B cell (primary cell): ENCODE results near the gene PRDM10. TPM values are rescaled to one million over a fixed set of nuclear protein-coding genes. Genes with fewer than 3 reads are reported as not detected.
A peak's percentile ranks its signal among the peaks of the same experiment; 100 is the strongest.

Experiments used
- ATAC-seq: fragments of 200-7000 bp; cut with Tn5 transposase; one replicate; pipeline ENCODE4 v1.10.0; 2021; ENCODE audit warnings: low read depth, mild to moderate bottlenecking, moderate number of reproducible peaks, moderate library complexity
- CTCF ChIA-PET: fragments of 350-600 bp; sonication (Branson Sonifier 250); formaldehyde crosslinking; loops from one replicate; lab custom pipeline; 2021; ENCODE audit warnings: antibody characterized with exemption, inconsistent platforms; lab: Charles Lee
- POLR2A ChIA-PET: fragments of 350-600 bp; sonication (Branson Sonifier 250); formaldehyde crosslinking; loops from one replicate; lab custom pipeline; 2021; ENCODE audit warnings: antibody characterized with exemption; lab: Charles Lee
- DNase-seq: peaks from one replicate; pipeline ENCODE4 v3.0.0; 2013
- H2AFZ ChIP-seq: 2 replicates; pipeline ENCODE4 v1.6.1; 2012; ENCODE audit warnings: mild to moderate bottlenecking, low read depth, low read length; ENCODE audit not compliant: insufficient read depth, poor library complexity, severe bottlenecking
- H3K27ac ChIP-seq, 2 donors: 1 replicate in 1 of 2; 2 replicates in 1 of 2; pipeline ENCODE4 v1.5.1; 2012 to 2013; ENCODE audit warnings: low read length in 2 of 2, mild to moderate bottlenecking in 2 of 2, moderate library complexity in 1 of 2
- H3K27me3 ChIP-seq, 4 experiments: fragments of 200-600 bp in 1 of 4; sonication (generic) in 1 of 4; replicated peaks in 1 of 4; 1 replicate in 2 of 4; 2 replicates in 2 of 4; pipeline versions ENCODE4 v1.6.1 to v1.7.0; 2013 to 2016; ENCODE audit warnings: low read length in 3 of 4, mild to moderate bottlenecking in 2 of 4, mixed read lengths in 1 of 4, moderate library complexity in 1 of 4; ENCODE audit not compliant: insufficient read depth in 4 of 4, control insufficient read depth in 3 of 4; ENCODE audit errors: control extremely low read depth in 1 of 4
- H3K36me3 ChIP-seq, 2 experiments: replicated peaks in 1 of 2; 1 replicate in 1 of 2; 2 replicates in 1 of 2; pipeline versions ENCODE4 v1.6.1 to v1.7.1; 2013; ENCODE audit warnings: low read length in 1 of 2; ENCODE audit not compliant: insufficient read depth in 2 of 2, control insufficient read depth in 1 of 2; ENCODE audit errors: control extremely low read depth in 1 of 2, extremely low read depth in 1 of 2
- H3K4me1 ChIP-seq, 2 donors: fragments of 200-600 bp in 1 of 2; sonication (generic) in 1 of 2; 1 replicate in 1 of 2; 2 replicates in 1 of 2; pipeline versions ENCODE4 v1.5.1 to v1.6.1; 2013 to 2017; ENCODE audit warnings: low read length in 2 of 2; ENCODE audit not compliant: control insufficient read depth in 2 of 2, insufficient read depth in 2 of 2
- H3K4me2 ChIP-seq: replicated peaks from 2 replicates; pipeline ENCODE3; 2012; ENCODE audit warnings: mild to moderate bottlenecking, low read depth, low read length; ENCODE audit not compliant: poor library complexity, severe bottlenecking
- H3K4me3 ChIP-seq, 5 experiments: fragments of 200-600 bp in 1 of 5; sonication (generic) in 1 of 5; 1 replicate in 3 of 5; 2 replicates in 2 of 5; pipeline versions ENCODE4 v1.5.1 to v1.7.0; 2011 to 2016; ENCODE audit warnings: low read length in 4 of 5, mild to moderate bottlenecking in 4 of 5, low read depth in 2 of 5, control low read depth in 1 of 5, moderate library complexity in 1 of 5; ENCODE audit not compliant: insufficient read depth in 1 of 5; ENCODE audit errors: control extremely low read depth in 1 of 5, extremely low read depth in 1 of 5
- H3K79me2 ChIP-seq: fragments of 200-600 bp; sonication (generic); one replicate; pipeline ENCODE4 v1.6.0; 2016; ENCODE audit warnings: low read length; ENCODE audit not compliant: control insufficient read depth, insufficient read depth
- H3K9ac ChIP-seq: fragments of 200-600 bp; sonication (generic); 2 replicates; pipeline ENCODE4 v1.6.1; 2017; ENCODE audit warnings: mild to moderate bottlenecking, low read length, moderate library complexity
- H3K9me3 ChIP-seq, 3 donors: one replicate each; pipeline versions ENCODE4 v1.6.1 to v1.7.1; 2013; ENCODE audit warnings: low read length in 2 of 3; ENCODE audit not compliant: control insufficient read depth in 2 of 3, insufficient read depth in 1 of 3; ENCODE audit errors: control extremely low read depth in 1 of 3
- H4K20me1 ChIP-seq: 2 replicates; pipeline ENCODE4 v1.6.0; 2012; ENCODE audit warnings: mild to moderate bottlenecking, low read length; ENCODE audit not compliant: insufficient read depth, control insufficient read depth, poor library complexity, severe bottlenecking
- H3K27ac Mint-ChIP-seq: one replicate; pipeline ENCODE4 v1.8.0; 2021; ENCODE audit warnings: mixed read lengths
- H3K27me3 Mint-ChIP-seq: one replicate; pipeline ENCODE4 v1.8.0; 2021; ENCODE audit warnings: mixed read lengths
- H3K4me1 Mint-ChIP-seq: one replicate; pipeline ENCODE4 v1.8.0; 2021; ENCODE audit warnings: mixed read lengths
- H3K4me3 Mint-ChIP-seq: one replicate; pipeline ENCODE4 v1.8.0; 2021; ENCODE audit warnings: mixed read lengths
- H3K9me3 Mint-ChIP-seq: one replicate; pipeline ENCODE4 v1.8.0; 2022; ENCODE audit warnings: mixed read lengths; ENCODE audit not compliant: insufficient read depth
- CTCF ChIP-seq: fragments of 200-600 bp; IDR thresholded peaks from one replicate; pipeline ENCODE4 v1.8.0; 2022; ENCODE audit warnings: antibody characterized with exemption, mild to moderate bottlenecking
- EZH2 ChIP-seq: IDR thresholded peaks from 2 replicates; pipeline ENCODE4 v1.6.1; 2012; ENCODE audit warnings: borderline replicate concordance, low read depth, mild to moderate bottlenecking, moderate library complexity, low read length; ENCODE audit not compliant: insufficient read depth, poor library complexity, severe bottlenecking
- WGBS: methylation state at CpG from one replicate; pipeline ENCODE4 v1.1.5; 2013; ENCODE audit warnings: missing lambda C conversion rate; ENCODE audit not compliant: insufficient coverage; 5-methylcytosine and 5-hydroxymethylcytosine counted together
- intact Hi-C: fragments of 100-400 bp; cut with micrococcal nuclease; formaldehyde crosslinking; loops from one replicate; pipeline ENCODE4 v1.10.0; 2022
- polyA plus RNA-seq: library from polyadenylated mRNA; depleted of rRNA; stranded (reverse); fragments of >200 nt; gene quantifications from 2 replicates; pipeline ENCODE4 v1.2.3, GENCODE V29; 2012
- total RNA-seq, 2 donors: library from RNA; stranded (reverse); fragments of 120-200 nt in 1 of 2; gene quantifications; 1 replicate in 1 of 2; 2 replicates in 1 of 2; pipeline versions ENCODE4 v1.2.3 to v1.2.4, GENCODE V29; 2013 to 2022

The PRDM10 gene
- total and polyA plus RNA-seq, 2 donors (not counting 1 experiment from before 2014, with no cell fraction given), result 4.5 to 17.5 TPM

GRCh38 chr11:129881570-129882170, 121.0 kb downstream of the PRDM10 start:
- no peak overlapping the region for H3K4me2 ChIP-seq
- WGBS, result 85% methylated on average over 7 of the region's 9 CpGs
- no peak overlapping the region for H3K27ac ChIP-seq
- POLR2A ChIA-PET, result no interaction called here
- CTCF ChIA-PET, result interaction anchor here (1.1 to 1.8 kb wide), 2 partner anchors 9 to 251 kb away, joined by 3 to 14 read pairs; no protein-coding TSS in a partner anchor
- H3K27me3 ChIP-seq, result no peaks in the 10 kb centered on the region
- no peaks in the 10 kb centered on the region for H3K9me3 Mint-ChIP-seq
- no peak overlapping the region for H3K4me3 ChIP-seq
- peak; percentile 40 for TF ChIP-seq CTCF
- TF ChIP-seq EZH2, result no peak
- no peak overlapping the region for H2AFZ ChIP-seq
- H3K9me3 ChIP-seq, result no peaks in the 10 kb centered on the region
- DNase-seq, result peak; percentile 13
- no peaks in the 10 kb centered on the region for H3K4me1 Mint-ChIP-seq
- no peak overlapping the region for H3K9ac ChIP-seq
- H4K20me1 ChIP-seq, result no peaks in the 10 kb centered on the region
- no peak overlapping the region for H3K27ac Mint-ChIP-seq
- H3K36me3 ChIP-seq, result peaks cover 9 to 95% of the 10 kb centered on the region in 2 experiments
- no peaks in the 10 kb centered on the region for H3K79me2 ChIP-seq
- ATAC-seq, result no peak
- intact Hi-C loops, result loop anchor here (1.0 kb wide), 1 partner anchor 251 kb away; no protein-coding TSS in a partner anchor
- no peaks in the 10 kb centered on the region for H3K27me3 Mint-ChIP-seq
- no peaks in the 10 kb centered on the region for H3K4me1 ChIP-seq
- no peak overlapping the region for H3K4me3 Mint-ChIP-seq

- no peak overlapping the region for H3K4me3 ChIP-seq
- TF ChIP-seq EZH2 (no peak), CTCF (no peak)
- 100% methylated on average over 3 of the region's 3 CpGs for WGBS
- ATAC-seq, result no peak
- no peaks in the 10 kb centered on the region for H3K27me3 ChIP-seq
- no peaks in the 10 kb centered on the region for H3K4me1 Mint-ChIP-seq
- no peaks in the 10 kb centered on the region for H3K9me3 ChIP-seq
- H3K27ac ChIP-seq, result no peak overlapping the region
- no peak overlapping the region for H3K9ac ChIP-seq
- ChIA-PET CTCF (no interaction called here), POLR2A (no interaction called here)
- no peaks in the 10 kb centered on the region for H3K9me3 Mint-ChIP-seq
- no peak overlapping the region for H2AFZ ChIP-seq
- H3K36me3 ChIP-seq, result peaks cover 4 to 96% of the 10 kb centered on the region in 2 experiments
- H3K4me1 ChIP-seq, result no peaks in the 10 kb centered on the region
- H4K20me1 ChIP-seq, result no peaks in the 10 kb centered on the region
- H3K4me2 ChIP-seq, result no peak overlapping the region
- H3K79me2 ChIP-seq, result no peaks in the 10 kb centered on the region
- DNase-seq, result no peak
- no peaks in the 10 kb centered on the region for H3K27me3 Mint-ChIP-seq
- H3K4me3 Mint-ChIP-seq, result no peak overlapping the region
- intact Hi-C loops, result no loop called here
- H3K27ac Mint-ChIP-seq, result no peak overlapping the region
Measured at GRCh38 chr11:129880311-129880710, 122.3 kb downstream of the PRDM10 start.
